Calu3 (cell line): ENCODE measurements around the gene CHIC1. TPM values are rescaled to one million over a fixed set of nuclear protein-coding genes. Genes with fewer than 3 reads are reported as not detected.
"Not testable (repeated sequence)": the region's sequence is repeated elsewhere in the genome, so short reads cannot be mapped to it uniquely, and the experiment has no call there.

ENCODE experiments used
- BruUV-seq: library from RNA; stranded (reverse); fragments of 400-500 nt; replicated peaks from 2 replicates; lab custom pipeline; 2021; lab: Mats Ljungman, UMichigan
- CTCF ChIA-PET: fragments of 300-600 bp; sonication (Branson Sonifier 250); formaldehyde crosslinking; loops from one replicate; lab custom pipeline; 2022; ENCODE audit warnings: antibody characterized with exemption; lab: Charles Lee
- DNase-seq: peaks from one replicate; pipeline ENCODE4 v3.0.0; 2022
- H3K27ac Mint-ChIP-seq: one replicate; pipeline ENCODE4 v1.8.0; 2022; ENCODE audit warnings: mixed read lengths; ENCODE audit not compliant: unreplicated experiment
- H3K27me3 Mint-ChIP-seq: one replicate; pipeline ENCODE4 v1.8.0; 2022; ENCODE audit warnings: mixed read lengths; ENCODE audit not compliant: unreplicated experiment
- H3K36me3 Mint-ChIP-seq: one replicate; pipeline ENCODE4 v1.8.0; 2022; ENCODE audit warnings: mild to moderate bottlenecking, moderate library complexity, mixed read lengths; ENCODE audit not compliant: insufficient read depth, unreplicated experiment
- H3K4me1 Mint-ChIP-seq: one replicate; pipeline ENCODE4 v1.8.0; 2022; ENCODE audit warnings: mild to moderate bottlenecking, low read depth, mixed read lengths; ENCODE audit not compliant: unreplicated experiment
- H3K4me3 Mint-ChIP-seq: one replicate; pipeline ENCODE4 v1.8.0; 2022; ENCODE audit warnings: mild to moderate bottlenecking, low read depth, moderate library complexity, mixed read lengths; ENCODE audit not compliant: unreplicated experiment
- H3K9me3 Mint-ChIP-seq: one replicate; pipeline ENCODE4 v1.8.0; 2022; ENCODE audit warnings: low read depth, mixed read lengths; ENCODE audit not compliant: unreplicated experiment
- CTCF ChIP-seq: fragments of 200-600 bp; IDR thresholded peaks from one replicate; pipeline ENCODE4 v1.8.0; 2022; ENCODE audit warnings: antibody characterized with exemption; ENCODE audit not compliant: unreplicated experiment
- intact Hi-C: fragments of 100-400 bp; cut with micrococcal nuclease; formaldehyde crosslinking; loops from one replicate; pipeline ENCODE4 v1.10.0; 2022; ENCODE audit not compliant: unreplicated experiment
- total RNA-seq: library from RNA; stranded (reverse); gene quantifications from 2 replicates; pipeline ENCODE4 v1.2.3, GENCODE V29; 2022

The CHIC1 gene
- total RNA-seq, 1 experiment from 2014 or later = 7.8 TPM

GRCh38 chrX:73647212-73647611 is 84.2 kb downstream of the CHIC1 start:
- CTCF ChIA-PET = no interaction called here
- no TSS peak for BruUV-seq
- Mint-ChIP-seq H3K9me3 (peaks cover 6% of the 10 kb centered on the region), H3K4me1 (no peaks in the 10 kb centered on the region), H3K27me3 (no peaks in the 10 kb centered on the region), H3K27ac (no peak overlapping the region), H3K4me3 (no peak overlapping the region), H3K36me3 (no peaks in the 10 kb centered on the region)
- intact Hi-C loops = no loop called here
- DNase-seq = no peak
- no peak for TF ChIP-seq CTCF

GRCh38 chrX:73647632-73648322 is 84.8 kb downstream of the CHIC1 start:
- BruUV-seq = no TSS peak
- intact Hi-C loops = no loop called here
- Mint-ChIP-seq H3K9me3 (peaks cover 6% of the 10 kb centered on the region), H3K27ac (no peak overlapping the region), H3K36me3 (no peaks in the 10 kb centered on the region), H3K4me3 (no peak overlapping the region), H3K27me3 (no peaks in the 10 kb centered on the region), H3K4me1 (no peaks in the 10 kb centered on the region)
- CTCF ChIA-PET = no interaction called here
- no peak for TF ChIP-seq CTCF
- no peak for DNase-seq

GRCh38 chrX:73661322-73661721 is 98.3 kb downstream of the CHIC1 start:
- H3K27ac Mint-ChIP-seq, BruUV-seq, H3K9me3 Mint-ChIP-seq, H3K4me1 Mint-ChIP-seq, CTCF ChIA-PET, intact Hi-C loops, H3K27me3 Mint-ChIP-seq, DNase-seq, H3K36me3 Mint-ChIP-seq, H3K4me3 Mint-ChIP-seq: not testable (repeated sequence)

GRCh38 chrX:73668779-73669178 is 105.8 kb downstream of the CHIC1 start:
- Mint-ChIP-seq H3K27me3 (no peaks in the 10 kb centered on the region), H3K4me3 (no peak overlapping the region), H3K9me3 (peaks cover 5% of the 10 kb centered on the region), H3K4me1 (no peaks in the 10 kb centered on the region), H3K36me3 (no peaks in the 10 kb centered on the region), H3K27ac (no peak overlapping the region)
- DNase-seq = no peak
- BruUV-seq = no TSS peak
- CTCF ChIA-PET = no interaction called here
- TF ChIP-seq CTCF = no peak
- intact Hi-C loops = no loop called here

GRCh38 chrX:73681408-73681807 is 118.4 kb downstream of the CHIC1 start:
- Mint-ChIP-seq H3K4me1 (no peaks in the 10 kb centered on the region), H3K36me3 (no peaks in the 10 kb centered on the region), H3K27me3 (no peaks in the 10 kb centered on the region), H3K4me3 (no peak overlapping the region), H3K9me3 (peaks cover 1% of the 10 kb centered on the region), H3K27ac (no peak overlapping the region)
- intact Hi-C loops = no loop called here
- no peak for DNase-seq
- CTCF ChIA-PET = no interaction called here
- no peak for TF ChIP-seq CTCF
- BruUV-seq = no TSS peak
